HG02840 (cell line): ENCODE measurements around the gene P2RY4.
"Not testable (repeated sequence)": the region's sequence is repeated elsewhere in the genome, so short reads cannot be mapped to it uniquely, and the experiment has no call there.

ENCODE experiments used
- ATAC-seq: cut with Tn5 transposase; IDR thresholded peaks from one replicate; pipeline ENCODE4 v1.9.1; 2021; ENCODE audit warnings: mild to moderate bottlenecking, moderate library complexity, moderate number of reproducible peaks; ENCODE audit not compliant: unreplicated experiment, low FRiP score

The P2RY4 gene

DNA sequence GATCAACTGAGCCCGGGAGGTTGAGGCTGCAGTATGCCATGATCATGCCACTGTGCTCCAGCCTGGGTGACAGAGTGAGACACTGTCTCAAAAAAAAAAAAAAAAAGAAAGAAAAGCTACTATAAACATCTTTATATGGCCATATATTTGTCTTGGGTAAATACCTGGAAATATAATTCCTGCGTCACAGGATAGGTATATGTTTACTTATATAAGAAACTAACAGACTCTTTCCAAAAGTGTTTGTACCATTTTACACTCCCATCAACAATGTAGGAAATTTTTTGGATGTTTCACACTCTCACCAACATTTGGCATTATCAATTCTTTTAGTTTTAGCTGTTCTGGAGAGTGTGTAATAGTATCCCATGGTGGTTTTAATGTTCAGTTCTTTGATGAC is 12.8 kb downstream of the P2RY4 start:
- no peak for ATAC-seq

DNA sequence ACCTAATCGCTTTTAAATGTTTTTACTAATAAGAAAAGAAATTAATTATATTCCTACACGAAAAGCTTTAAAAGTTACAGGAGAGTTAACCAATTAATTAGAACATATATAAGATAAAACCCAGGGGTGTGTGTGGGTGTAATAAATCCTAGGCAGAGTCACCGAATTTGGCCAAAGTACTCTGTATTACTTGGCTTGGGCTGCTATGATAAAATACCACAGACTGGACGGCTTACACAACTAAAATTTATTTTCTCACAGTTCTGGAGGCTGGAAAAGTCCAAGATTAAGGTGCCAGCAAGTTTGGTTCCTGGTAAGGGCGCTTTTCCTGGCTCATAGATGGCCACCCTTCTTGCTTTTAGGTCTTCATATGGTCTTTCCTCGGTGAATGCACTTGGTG is 15.1 kb downstream of the P2RY4 start:
- ATAC-seq: no peak

DNA sequence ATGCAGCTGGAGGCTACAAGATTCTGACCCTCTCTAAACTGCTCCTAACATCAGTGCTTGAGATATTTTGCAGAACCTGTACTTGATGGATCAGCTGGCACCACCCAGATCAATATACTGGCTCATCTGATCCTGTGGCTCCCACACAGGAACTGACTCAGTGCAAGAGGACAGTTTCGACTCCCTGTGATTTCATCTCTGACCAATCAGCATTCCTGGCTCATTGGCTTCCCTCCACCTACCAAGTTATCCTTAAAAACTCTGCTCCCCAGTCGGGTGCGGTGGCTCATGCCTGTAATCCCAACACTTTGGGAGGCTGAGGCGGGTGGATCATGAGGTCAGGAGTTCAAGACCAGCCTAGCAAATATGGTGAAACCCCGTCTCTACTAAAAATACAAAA is 16.4 kb downstream of the P2RY4 start:
- not testable (repeated sequence) for ATAC-seq

DNA sequence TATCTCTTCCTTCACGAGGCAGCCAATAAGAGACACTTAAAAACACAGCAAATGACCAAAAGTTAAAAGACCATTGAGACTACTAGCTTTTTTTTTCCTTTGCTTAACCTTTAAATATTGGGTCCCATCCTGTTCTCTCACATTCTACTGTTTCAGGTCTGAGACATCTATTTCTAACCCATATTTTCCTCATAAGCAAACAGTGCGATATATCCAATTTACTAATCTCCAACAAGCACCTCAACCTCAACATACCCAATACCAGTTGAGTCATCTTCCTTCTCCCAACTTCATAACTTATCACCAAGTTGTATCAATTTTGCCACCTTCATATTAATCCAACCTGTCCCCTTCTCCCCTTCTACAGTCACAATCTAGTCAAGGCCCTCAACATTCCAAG is 18.5 kb downstream of the P2RY4 start:
- ATAC-seq: no peak

DNA sequence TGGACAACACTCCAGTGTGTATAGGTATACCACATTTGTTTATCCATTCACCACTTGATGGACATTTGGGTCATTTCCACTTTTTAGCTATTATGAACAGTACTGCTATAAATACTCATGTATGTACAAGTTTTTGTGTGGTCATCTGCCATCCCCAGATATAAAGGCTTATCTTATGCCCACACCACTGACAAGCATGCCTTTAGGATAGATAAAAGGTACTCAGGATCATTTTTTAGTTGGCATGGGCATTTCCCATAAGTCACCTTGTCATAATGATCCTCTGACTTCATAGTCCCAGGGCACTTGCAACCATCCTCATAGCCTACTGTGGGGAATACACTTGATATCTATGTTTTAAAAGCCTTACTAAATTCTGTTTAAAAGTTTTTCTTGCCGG is 19.3 kb downstream of the P2RY4 start:
- no peak for ATAC-seq

DNA sequence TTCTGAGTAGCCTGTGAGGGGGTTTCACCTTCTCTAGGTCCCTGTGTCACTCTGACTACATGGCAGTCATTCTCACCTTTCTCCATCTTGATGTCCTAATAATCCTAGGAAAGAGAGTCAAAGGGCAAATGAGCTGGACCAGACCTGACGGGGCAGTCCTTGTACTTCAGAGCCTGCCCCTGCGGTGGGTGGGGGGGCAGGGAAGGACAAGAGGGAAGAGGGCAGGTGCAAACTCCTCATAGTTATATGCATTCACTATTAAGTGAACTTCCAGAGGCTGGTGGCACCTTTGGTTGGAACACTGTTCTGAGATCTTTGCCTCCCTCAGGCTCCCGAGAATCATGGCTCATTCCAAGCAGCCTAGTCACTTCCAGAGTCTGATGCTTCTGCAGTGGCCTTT is 25.6 kb downstream of the P2RY4 start, which contains the start of gene AWAT1:
Gene AWAT1 (plus strand): TSS at position 301 of the 400 bp plus-strand sequence. CDS start 41 bp downstream, at position 342.
- no peak for ATAC-seq

DNA sequence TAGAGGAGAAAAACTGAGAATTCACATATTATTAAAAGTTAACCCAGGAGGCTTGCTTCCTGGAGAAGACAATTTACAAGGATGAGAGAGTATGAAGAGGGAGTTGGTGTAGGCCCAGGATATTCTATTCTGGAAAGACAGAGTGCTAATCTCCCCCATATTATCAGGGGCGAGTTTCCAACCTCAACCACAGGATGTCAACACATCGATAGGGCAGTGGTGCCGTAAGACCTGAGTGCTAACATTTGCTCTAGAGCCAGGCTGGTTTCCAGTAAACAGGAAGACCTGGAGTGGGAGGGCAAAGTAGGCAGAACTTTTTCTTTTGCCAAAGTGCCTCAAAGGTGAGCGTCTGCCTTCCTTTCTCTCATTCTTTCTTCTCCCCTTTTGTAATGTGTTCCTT is 28.3 kb downstream of the P2RY4 start:
- ATAC-seq: no peak

DNA sequence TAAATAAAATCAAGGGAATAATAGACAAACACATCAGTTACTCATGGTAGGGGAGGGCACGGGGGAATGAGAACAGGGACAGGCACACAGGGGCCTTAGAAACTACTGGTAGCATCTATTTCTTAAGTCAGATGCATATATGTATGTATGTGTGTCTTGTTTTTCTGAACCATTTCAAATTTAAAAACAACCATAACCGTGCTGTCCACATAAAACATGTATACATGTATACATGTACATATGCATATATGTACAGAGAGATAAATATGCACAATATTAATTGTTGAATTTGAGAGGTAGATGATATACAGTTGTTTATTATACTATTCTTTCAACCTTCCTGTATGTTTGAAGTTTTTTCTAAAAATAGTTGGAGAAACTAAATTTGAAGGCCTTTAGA is 33.3 kb downstream of the P2RY4 start:
- ATAC-seq: no peak

DNA sequence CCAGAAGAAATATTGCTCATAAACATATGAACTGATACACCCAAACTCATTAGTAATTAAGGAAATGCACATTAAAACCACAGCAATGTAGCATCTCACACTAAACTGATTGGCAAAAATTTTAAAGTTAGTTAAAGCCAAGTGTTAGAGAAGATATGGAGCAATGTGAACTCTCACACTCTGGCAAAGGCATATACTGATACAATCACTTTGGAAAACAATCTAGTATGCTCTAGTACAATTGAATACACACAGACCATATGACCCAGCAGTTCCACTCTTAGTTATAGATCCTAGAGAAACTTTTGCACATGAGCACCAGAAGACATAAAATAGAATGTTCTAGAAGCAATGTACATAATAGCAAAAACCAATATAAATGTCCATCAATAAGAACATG is 34.0 kb downstream of the P2RY4 start:
- no peak for ATAC-seq

DNA sequence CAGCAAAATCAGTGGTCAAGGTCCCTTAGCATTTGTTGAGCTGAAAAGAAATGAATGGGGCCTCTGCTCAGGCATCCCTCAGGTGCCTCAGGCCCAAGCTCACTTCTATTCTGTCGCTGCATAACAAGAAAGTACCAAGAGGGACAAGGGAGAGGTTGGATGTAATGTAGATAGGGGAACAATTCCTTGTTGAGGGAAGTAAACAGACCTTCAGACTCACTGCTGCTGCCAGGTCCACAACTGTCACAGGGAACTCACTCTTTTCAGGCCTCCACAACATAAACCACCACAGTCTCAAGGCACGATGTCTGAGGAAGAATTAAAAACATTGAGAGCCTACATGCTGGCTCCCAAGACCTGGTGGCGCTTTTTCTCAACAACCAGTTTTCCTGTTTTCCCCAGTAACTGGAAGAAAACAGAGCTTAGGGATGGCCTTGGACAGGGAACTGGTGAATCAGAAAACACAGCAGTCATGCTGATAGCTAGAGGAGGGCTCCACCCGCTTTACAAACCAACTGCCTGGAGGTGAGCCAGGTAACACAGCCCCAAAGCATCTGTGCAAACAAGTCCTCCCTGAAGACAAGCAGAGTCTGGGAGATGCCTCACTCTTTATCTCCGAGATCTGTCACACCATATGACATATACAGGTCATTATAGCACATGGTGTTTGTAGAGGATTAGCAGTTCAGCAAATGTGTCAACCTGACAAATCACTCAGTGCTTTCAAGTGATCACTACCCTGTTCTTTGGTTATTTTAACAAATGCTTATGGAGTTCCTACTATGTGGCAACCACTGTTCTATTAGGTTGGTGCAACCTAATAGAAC is 39.9 kb downstream of the P2RY4 start:
- no peak for ATAC-seq

DNA sequence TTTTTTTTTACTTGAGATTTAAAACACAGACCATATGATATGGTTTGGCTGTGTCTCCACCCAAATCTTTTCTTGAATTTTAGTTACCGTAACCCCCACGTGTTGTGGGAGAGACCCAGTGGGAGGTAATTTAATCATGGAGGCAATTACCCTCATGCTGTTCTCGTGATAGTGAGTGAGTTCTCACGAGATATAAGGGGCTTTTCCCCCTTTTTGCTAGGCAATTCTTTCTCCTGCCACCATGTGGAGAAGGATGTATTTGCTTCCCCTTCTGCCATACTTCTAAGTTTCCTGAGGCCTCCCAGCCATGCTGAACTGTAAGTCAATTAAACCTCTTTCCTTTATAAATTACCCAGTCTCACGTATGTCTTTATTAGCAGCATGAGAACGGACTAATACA is 50.4 kb downstream of the P2RY4 start:
- not testable (repeated sequence) for ATAC-seq

DNA sequence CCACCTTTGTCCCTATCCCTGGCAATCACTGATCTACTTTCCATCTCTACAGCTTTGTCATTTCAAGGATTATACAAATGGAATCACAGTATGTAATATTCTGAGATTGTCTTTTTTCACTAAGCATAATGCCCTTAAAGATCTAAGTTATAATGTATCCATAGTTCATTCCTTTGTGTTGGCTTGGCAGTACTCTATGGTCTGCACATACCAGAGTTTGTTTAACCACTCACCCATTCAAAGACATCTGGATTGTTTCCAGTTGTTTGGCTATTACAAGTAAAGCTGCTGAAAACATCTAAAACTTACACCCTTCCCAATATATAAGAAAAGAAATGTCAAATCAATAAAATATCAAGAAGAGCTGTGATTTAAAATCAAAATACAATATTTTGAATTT is 51.5 kb downstream of the P2RY4 start:
- ATAC-seq: no peak
